Endothelial cell of umbilical vein (primary cell): ENCODE data around the gene MYO1B. TPM values are rescaled to one million over a fixed set of nuclear protein-coding genes. Genes with fewer than 3 reads are reported as not detected.

ENCODE experiments used
- BruUV-seq: library from RNA; stranded (reverse); fragments of 400-500 nt; replicated peaks from 2 replicates; lab custom pipeline; 2021; lab: Mats Ljungman, UMichigan
- CTCF ChIA-PET: fragments of 300-600, 350-600 bp; sonication (Branson Sonifier 250); formaldehyde crosslinking; loops from one replicate; lab custom pipeline; 2021; ENCODE audit warnings: antibody characterized with exemption, inconsistent platforms; lab: Charles Lee
- POLR2A ChIA-PET: fragments of 300-600, 350-600 bp; sonication (Branson Sonifier 250); formaldehyde crosslinking; loops from one replicate; lab custom pipeline; 2021; ENCODE audit warnings: antibody characterized with exemption, inconsistent platforms; lab: Charles Lee
- DNase-seq: peaks from one replicate; pipeline ENCODE4 v3.0.0-alpha.2; 2011; ENCODE audit warnings: low read depth, low spot score
- FAIRE-seq: peaks from 2 replicates; lab custom pipeline; 2011; peaks lifted over from hg19 to GRCh38; lab: Jason Lieb, UNC
- H2AFZ ChIP-seq: 2 replicates; pipeline ENCODE4 v1.6.0; 2012; ENCODE audit warnings: low read depth, low read length, control low read depth, inconsistent platforms
- H3K27ac ChIP-seq: 2 replicates; pipeline ENCODE4 v1.5.1; 2011; ENCODE audit warnings: low read depth, mild to moderate bottlenecking, control low read depth, low read length, moderate library complexity; ENCODE audit not compliant: insufficient read depth
- H3K27me3 ChIP-seq, 2 experiments: 2 replicates each; pipeline versions ENCODE4 v1.6.0 to v1.6.1; 2011; ENCODE audit warnings: low read length in 2 of 2, mixed read lengths in 1 of 2; ENCODE audit not compliant: control insufficient read depth in 2 of 2, insufficient read depth in 2 of 2
- H3K36me3 ChIP-seq, 2 experiments: 2 replicates in 1 of 2; 3 replicates in 1 of 2; pipeline ENCODE4 v1.5.1; 2011; ENCODE audit warnings: low read length in 2 of 2, mild to moderate bottlenecking in 1 of 2, moderate library complexity in 1 of 2; ENCODE audit not compliant: control insufficient read depth in 2 of 2, insufficient read depth in 2 of 2; ENCODE audit errors: extremely low read depth in 1 of 2
- H3K4me1 ChIP-seq: 3 replicates; pipeline ENCODE4 v1.5.1; 2011; ENCODE audit warnings: mild to moderate bottlenecking, low read length; ENCODE audit not compliant: control insufficient read depth, insufficient read depth; ENCODE audit errors: extremely low read depth
- H3K4me2 ChIP-seq: 2 replicates; pipeline ENCODE4 v1.6.1; 2011; ENCODE audit warnings: low read length, control low read depth, mixed read lengths; ENCODE audit not compliant: insufficient read depth
- H3K4me3 ChIP-seq, 3 experiments: fragments of 200-600 bp in 1 of 3; sonication (generic), shearing (Covaris generic) in 1 of 3; replicated peaks in 1 of 3; 2 replicates each; pipeline ENCODE4 v1.5.1; 2011 to 2016; ENCODE audit warnings: control low read depth in 3 of 3, low read length in 3 of 3, mild to moderate bottlenecking in 2 of 3, inconsistent platforms in 1 of 3, low read depth in 1 of 3, moderate library complexity in 1 of 3; ENCODE audit not compliant: insufficient read depth in 1 of 3
- H3K79me2 ChIP-seq: 2 replicates; pipeline ENCODE4 v1.6.0; 2012; ENCODE audit warnings: low read length, inconsistent platforms; ENCODE audit not compliant: control insufficient read depth, insufficient read depth
- H3K9ac ChIP-seq: replicated peaks from 2 replicates; pipeline ENCODE3; 2011; ENCODE audit warnings: low read length, control low read depth; ENCODE audit not compliant: insufficient read depth; ENCODE audit errors: extremely low read depth
- H3K9me1 ChIP-seq: replicated peaks from 3 replicates; pipeline ENCODE4 v1.6.0; 2011; ENCODE audit warnings: mild to moderate bottlenecking, low read length; ENCODE audit not compliant: control insufficient read depth, insufficient read depth; ENCODE audit errors: extremely low read depth
- H3K9me3 ChIP-seq: replicated peaks from 2 replicates; pipeline ENCODE4 v1.5.1; 2012; ENCODE audit warnings: low read length, inconsistent platforms; ENCODE audit not compliant: control insufficient read depth, insufficient read depth
- H4K20me1 ChIP-seq: replicated peaks from 2 replicates; pipeline ENCODE3; 2011; ENCODE audit warnings: mild to moderate bottlenecking, low read length; ENCODE audit not compliant: control insufficient read depth, insufficient read depth; ENCODE audit errors: extremely low read depth
- CTCF ChIP-seq, 2 donors: IDR thresholded peaks; 1 replicate in 1 of 2; 2 replicates in 1 of 2; pipeline ENCODE4 v1.5.1; 2011; ENCODE audit warnings: low read length in 2 of 2, mild to moderate bottlenecking in 2 of 2, moderate library complexity in 2 of 2, control low read depth in 1 of 2, inconsistent platforms in 1 of 2, low read depth in 1 of 2; ENCODE audit not compliant: insufficient read depth in 1 of 2; ENCODE audit errors: extremely low read depth in 1 of 2
- EZH2 ChIP-seq: IDR thresholded peaks from 2 replicates; pipeline ENCODE4 v1.6.1; 2012; ENCODE audit warnings: borderline replicate concordance, low read depth, mild to moderate bottlenecking, moderate library complexity, low read length, inconsistent platforms; ENCODE audit not compliant: severe bottlenecking
- FOS ChIP-seq: IDR thresholded peaks from 2 replicates; pipeline ENCODE4 v1.6.1; 2011; ENCODE audit warnings: mild to moderate bottlenecking, low read length, moderate library complexity, borderline replicate concordance; ENCODE audit not compliant: insufficient read depth
- GATA2 ChIP-seq: IDR thresholded peaks from 2 replicates; pipeline ENCODE4 v1.7.0; 2011; ENCODE audit warnings: low read depth, mild to moderate bottlenecking, moderate library complexity, mixed read lengths, low read length; ENCODE audit not compliant: insufficient read length, insufficient read depth
- JUN ChIP-seq: IDR thresholded peaks from 2 replicates; pipeline ENCODE4 v1.6.1; 2011; ENCODE audit warnings: borderline replicate concordance, low read depth; ENCODE audit not compliant: insufficient read length, insufficient read depth
- MAX ChIP-seq: IDR thresholded peaks from 2 replicates; pipeline ENCODE4 v1.6.1; 2011; ENCODE audit not compliant: insufficient read depth, insufficient read length
- MYC ChIP-seq: IDR thresholded peaks from one replicate; pipeline ENCODE4 v1.6.1; 2011; ENCODE audit warnings: mild to moderate bottlenecking, low read depth, low read length
- POLR2A ChIP-seq: IDR thresholded peaks from 2 replicates; pipeline ENCODE4 v1.6.1; 2012; ENCODE audit warnings: low read depth, mild to moderate bottlenecking, control low read depth, low read length
- POLR2AphosphoS5 ChIP-seq: IDR thresholded peaks from 2 replicates; pipeline ENCODE4 v1.6.1; 2012; ENCODE audit warnings: low read depth, mild to moderate bottlenecking, control low read depth, low read length, moderate library complexity; ENCODE audit not compliant: insufficient read depth
- dilution Hi-C: fragments of 300-500 bp; cut with MboI; formaldehyde crosslinking; loops from one replicate; pipeline ENCODE4 v1.15.0; 2019; ENCODE audit warnings: low sequenced_read_pairs; ENCODE audit not compliant: extremely low pct_ligation_motif_present
- intact Hi-C: fragments of 100-400 bp; cut with micrococcal nuclease; formaldehyde crosslinking; loops from one replicate; pipeline ENCODE4 v1.10.0; 2022
- polyA plus RNA-seq, 4 experiments: library from polyadenylated mRNA; depleted of rRNA in 3 of 4; stranded (reverse) in 3 of 4; unstranded in 1 of 4; fragments of >200 nt; gene quantifications; 2 replicates each; pipeline versions ENCODE4 v1.2.1 to v1.2.3, GENCODE V29; 2011 to 2012; ENCODE audit warnings: missing spikeins in 1 of 4
- total RNA-seq: library from RNA; stranded (reverse); gene quantifications from 2 replicates; pipeline ENCODE4 v1.2.3, GENCODE V29; 2021

The MYO1B gene
- total and polyA plus RNA-seq, 2 donors (not counting 3 experiments of a cell fraction or from before 2014, with no cell fraction given) = 8.7 to 51.1 TPM

- Histone ChIP-seq H3K4me2 (no peak overlapping the region), H3K9ac (no peak overlapping the region), H4K20me1 (no peaks in the 10 kb centered on the region), H3K9me3 (no peaks in the 10 kb centered on the region), H3K79me2 (no peaks in the 10 kb centered on the region), H3K4me3 (no peak overlapping the region), H3K36me3 (no peaks in the 10 kb centered on the region), H2AFZ (no peak overlapping the region), H3K4me1 (peaks cover 16% of the 10 kb centered on the region), H3K9me1 (no peaks in the 10 kb centered on the region), H3K27ac (no peak overlapping the region), H3K27me3 (no peaks in the 10 kb centered on the region)
- FAIRE-seq (no peak), DNase-seq (no peak)
- CTCF ChIA-PET = no interaction called here
- POLR2A ChIA-PET = no interaction called here
- TF ChIP-seq MAX (no peak), GATA2 (no peak)
- dilution Hi-C loops = no loop called here
- no TSS peak for BruUV-seq
- intact Hi-C loops = no loop called here
Measured at GRCh38 chr2:191325651-191326365, 80.6 kb downstream of the MYO1B start.

DNA sequence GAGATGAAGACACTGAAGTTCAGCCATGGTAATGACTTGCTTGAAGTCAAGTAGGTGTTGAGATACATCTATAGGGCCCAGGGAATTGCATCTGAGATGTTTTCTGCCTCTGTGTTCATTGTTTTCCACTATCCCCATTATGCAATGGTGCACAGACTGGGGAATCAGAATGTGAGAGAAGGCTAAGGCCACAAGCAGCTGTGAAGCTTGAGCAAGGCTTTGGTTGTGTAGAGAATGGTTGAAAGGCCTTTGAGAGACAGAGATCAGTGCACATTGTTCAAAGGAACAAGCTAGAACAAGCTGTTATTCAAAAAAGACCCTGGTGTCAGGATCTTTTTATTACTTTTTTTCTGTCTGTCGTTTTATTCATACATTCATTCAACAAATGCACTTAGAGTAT, 82.3 kb downstream of the MYO1B start:
- Histone ChIP-seq H3K79me2 (no peaks in the 10 kb centered on the region), H3K4me1 (no peaks in the 10 kb centered on the region), H3K9me1 (no peaks in the 10 kb centered on the region), H3K27me3 (no peaks in the 10 kb centered on the region), H3K4me2 (no peak overlapping the region), H3K27ac (no peak overlapping the region), H3K4me3 (no peak overlapping the region), H3K36me3 (no peaks in the 10 kb centered on the region), H3K9ac (no peak overlapping the region), H4K20me1 (no peaks in the 10 kb centered on the region), H3K9me3 (no peaks in the 10 kb centered on the region), H2AFZ (no peak overlapping the region)
- ChIA-PET CTCF (no interaction called here), POLR2A (no interaction called here)
- BruUV-seq = no TSS peak
- intact Hi-C loops = no loop called here
- no peak for TF ChIP-seq EZH2
- TF ChIP-seq JUN = no peak
- TF ChIP-seq FOS = no peak
- TF ChIP-seq MYC = no peak
- no peak for TF ChIP-seq CTCF (IDR thresholded peaks at IDR 0.05; ENCODE audit: extremely low read depth in 1 of 2, insufficient read depth in 1 of 2, low read depth in 1 of 2, low read length in 2 of 2)
- no peak for TF ChIP-seq POLR2AphosphoS5
- no peak for TF ChIP-seq GATA2
- TF ChIP-seq POLR2A = no peak
- TF ChIP-seq MAX = no peak
- DNase-seq (no peak), FAIRE-seq (no peak)
- dilution Hi-C loops = no loop called here
